ENCODE data around the gene VWCE.
A peak's percentile ranks its signal among the peaks of the same experiment; 100 is the strongest.
"Not testable (repeated sequence)": the region's sequence is repeated elsewhere in the genome, so short reads cannot be mapped to it uniquely, and the experiment has no call there.

VWCE gene

DNA sequence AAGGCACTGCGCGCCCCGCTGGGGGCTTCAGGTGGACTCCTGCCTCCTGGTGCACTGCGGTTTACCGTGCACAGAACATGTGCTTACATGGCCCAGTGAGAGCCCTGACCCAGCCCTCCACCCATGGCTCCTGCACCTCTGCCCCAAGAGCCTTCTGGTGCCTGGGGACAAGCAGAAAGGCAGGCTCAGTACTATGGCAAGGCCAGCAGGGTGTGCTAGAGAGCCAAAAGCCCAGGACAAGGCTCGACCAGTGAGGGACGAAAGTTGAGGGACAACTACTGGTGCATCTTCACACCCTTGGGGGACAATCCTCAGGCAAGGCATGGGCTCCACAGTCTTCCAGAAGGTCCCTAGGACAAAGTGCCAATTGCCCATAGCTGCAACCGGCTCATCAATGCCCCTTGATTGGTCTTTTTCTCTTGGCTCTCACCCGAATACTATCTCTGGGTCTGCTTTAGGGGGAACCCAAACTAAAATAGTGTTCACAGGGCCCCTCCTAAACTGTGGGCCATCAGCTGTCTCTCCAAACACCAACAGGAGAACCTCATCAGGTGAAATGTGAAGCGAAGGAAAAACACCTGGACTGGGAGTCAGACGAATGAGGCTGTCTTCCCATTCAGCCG, 40.6 kb downstream of the VWCE start:
- FAIRE-seq (no peak), DNase-seq (ENCODE audit: insufficient read length, low spot score) (peak; percentile 87)
- TF ChIP-seq, protein P1, sequence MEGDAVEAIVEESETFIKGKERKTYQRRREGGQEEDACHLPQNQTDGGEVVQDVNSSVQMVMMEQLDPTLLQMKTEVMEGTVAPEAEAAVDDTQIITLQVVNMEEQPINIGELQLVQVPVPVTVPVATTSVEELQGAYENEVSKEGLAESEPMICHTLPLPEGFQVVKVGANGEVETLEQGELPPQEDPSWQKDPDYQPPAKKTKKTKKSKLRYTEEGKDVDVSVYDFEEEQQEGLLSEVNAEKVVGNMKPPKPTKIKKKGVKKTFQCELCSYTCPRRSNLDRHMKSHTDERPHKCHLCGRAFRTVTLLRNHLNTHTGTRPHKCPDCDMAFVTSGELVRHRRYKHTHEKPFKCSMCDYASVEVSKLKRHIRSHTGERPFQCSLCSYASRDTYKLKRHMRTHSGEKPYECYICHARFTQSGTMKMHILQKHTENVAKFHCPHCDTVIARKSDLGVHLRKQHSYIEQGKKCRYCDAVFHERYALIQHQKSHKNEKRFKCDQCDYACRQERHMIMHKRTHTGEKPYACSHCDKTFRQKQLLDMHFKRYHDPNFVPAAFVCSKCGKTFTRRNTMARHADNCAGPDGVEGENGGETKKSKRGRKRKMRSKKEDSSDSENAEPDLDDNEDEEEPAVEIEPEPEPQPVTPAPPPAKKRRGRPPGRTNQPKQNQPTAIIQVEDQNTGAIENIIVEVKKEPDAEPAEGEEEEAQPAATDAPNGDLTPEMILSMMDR (IDR thresholded peaks at IDR 0.05; ENCODE audit: insufficient read depth, missing control alignments): peak; percentile 89

DNA sequence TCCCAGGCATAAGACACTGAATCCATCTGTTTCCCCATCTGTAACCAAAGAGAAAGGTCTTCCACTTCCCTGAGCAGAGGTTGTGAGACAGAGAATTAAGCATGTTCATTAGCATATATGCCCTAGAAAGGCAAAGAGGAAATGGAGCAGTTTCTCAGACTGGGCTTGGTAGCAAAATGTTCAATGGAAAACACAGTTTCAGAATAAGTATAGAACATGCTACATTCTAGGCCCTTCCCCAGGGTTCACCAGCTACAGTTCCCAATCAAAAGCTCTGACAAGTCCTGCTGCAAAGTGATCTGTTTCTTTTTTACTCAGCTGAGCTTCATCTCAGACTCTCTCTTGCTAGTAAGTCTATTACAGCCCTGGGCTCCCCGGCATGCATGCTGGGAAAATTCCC, 42.8 kb downstream of the VWCE start:
- not testable (repeated sequence) for DNase-seq (ENCODE audit: insufficient read length, low spot score); FAIRE-seq

DNA sequence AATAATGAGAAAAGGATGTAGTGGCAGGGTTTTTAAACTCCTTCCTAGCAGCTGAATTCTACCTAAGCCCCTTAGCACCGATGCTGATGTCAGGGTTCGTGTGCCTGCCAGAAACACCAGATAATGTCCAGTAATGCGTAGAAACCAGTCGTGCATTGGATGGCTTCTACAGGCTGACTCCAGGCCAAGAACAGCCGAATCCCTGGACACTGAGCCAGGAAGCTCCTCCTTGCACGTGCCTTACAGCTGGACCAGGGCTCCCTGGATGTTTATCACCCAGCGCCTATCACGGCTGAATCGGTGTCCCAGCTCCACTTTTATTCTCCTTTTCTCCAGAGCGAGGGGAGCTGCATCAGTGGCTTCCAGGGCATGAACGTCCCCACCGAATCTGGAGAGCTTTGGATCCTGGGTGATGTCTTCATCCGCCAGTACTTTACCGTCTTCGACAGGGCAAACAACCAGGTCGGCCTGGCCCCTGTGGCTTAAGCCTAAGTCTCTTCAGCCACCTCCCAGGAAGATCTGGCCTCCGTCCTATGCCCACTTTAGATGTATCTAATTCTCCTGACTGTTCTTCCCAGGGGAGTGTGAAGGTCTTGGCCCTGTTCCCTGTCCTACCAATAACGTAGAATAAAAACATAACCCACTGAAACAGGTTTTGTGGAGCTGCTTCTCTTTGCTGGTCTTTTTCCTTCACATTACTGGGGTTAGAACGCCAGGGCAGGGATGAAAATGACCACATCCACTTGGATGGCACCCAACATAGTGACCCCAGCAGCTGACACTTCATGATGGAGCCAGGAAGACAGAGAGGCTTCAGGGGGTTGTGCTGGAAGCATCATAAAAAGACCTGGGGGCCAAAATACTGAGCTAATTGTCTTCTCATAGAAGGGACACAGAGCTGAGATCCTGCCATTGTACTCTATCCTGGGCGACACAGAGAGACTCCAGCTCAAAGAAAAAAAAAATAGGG, 44.0 kb downstream of the VWCE start:
- not testable (repeated sequence) for FAIRE-seq; DNase-seq (ENCODE audit: insufficient read length, low spot score)

DNA sequence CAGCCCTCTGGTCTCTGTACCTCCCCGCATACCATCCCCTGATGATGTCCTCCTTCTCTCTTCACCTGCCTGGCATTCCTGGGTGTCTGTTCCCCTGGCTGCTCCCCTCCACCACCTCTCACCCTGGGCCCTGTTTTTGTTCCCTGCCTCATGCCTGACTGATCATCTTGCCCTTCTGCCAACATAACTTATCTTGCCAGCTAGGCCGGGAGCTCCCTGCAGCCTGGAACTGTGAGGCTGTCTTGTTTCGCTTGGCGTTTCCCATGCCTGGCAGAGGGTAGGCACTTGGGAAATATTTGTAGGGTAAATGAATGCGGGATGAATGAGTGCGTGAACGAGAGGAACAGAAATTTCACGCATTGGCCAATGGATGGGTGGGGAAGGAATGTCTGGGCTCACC, 45.9 kb downstream of the VWCE start:
- DNase-seq (ENCODE audit: insufficient read length, low spot score); FAIRE-seq: not testable (repeated sequence)

DNA sequence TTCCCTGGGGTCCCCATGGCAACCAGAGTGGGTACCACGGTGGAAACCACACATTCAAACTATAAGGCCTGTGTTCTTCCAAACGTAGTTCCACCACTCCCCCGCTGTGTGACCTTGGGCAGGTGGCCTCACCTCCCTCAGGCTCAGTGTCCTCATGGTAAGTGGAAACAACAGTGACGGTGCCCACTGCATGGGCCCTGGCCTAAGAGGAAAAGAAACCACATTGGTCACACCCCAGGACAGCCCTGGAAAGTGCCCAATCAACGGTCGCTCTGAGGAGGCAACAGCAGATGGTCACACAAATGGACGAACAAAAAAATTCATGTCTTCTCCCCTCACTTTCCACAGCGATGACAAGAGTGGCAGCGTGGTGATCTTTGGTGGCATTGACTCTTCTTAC, 47.0 kb downstream of the VWCE start:
- DNase-seq (ENCODE audit: insufficient read length, low spot score); FAIRE-seq: not testable (repeated sequence)

DNA sequence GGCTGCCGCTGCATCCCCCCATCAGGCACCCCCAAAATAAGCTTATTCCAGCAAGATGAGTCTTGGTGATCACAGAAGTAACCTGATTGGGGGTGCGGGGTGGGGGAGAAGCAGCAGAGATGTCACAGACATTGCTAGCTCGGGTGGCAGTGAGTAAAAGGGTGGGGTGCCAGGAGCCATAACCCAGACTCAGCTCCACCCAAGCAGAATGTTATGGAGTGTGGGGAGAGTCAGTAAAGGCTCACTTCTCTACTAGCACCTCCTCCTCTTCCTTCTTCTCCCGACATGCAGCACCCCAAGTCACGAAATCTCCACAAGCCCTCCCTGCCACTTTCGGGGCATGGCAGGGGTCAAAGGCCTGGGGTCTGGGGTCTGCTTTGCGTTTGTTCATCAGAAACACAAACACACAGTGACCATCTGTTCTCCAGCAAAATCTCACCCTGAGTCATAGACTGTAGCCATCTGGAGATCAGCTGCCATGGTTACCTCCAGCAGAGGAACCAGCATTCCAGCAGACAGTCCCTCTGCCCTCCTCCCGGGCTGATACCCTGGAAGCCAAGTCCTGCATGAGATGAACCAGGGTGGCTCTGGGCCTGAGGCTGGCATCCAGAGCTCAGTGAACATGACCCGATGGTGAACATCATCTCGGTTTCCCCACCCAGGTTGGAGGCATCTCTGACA, 49.7 kb downstream of the VWCE start:
- FAIRE-seq; DNase-seq (ENCODE audit: insufficient read length, low spot score): not testable (repeated sequence)

DNA sequence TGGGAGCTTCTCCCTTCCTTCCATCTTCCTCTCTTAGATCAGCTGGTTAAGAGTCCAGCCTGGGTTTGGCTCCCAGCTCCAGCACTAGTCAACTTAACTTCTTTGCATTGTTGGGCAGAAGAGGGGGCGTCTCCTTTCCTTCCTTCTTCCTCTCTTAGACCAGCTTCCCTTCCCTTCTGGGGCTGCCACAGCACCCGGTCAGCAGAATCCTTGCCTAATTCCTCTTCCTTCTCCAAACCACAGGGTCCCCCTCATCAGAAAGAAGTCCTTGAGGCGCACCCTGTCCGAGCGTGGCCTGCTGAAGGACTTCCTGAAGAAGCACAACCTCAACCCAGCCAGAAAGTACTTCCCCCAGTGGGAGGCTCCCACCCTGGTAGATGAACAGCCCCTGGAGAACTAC, 53.6 kb downstream of the VWCE start:
- not testable (repeated sequence) for DNase-seq (ENCODE audit: insufficient read length, low spot score); FAIRE-seq

DNA sequence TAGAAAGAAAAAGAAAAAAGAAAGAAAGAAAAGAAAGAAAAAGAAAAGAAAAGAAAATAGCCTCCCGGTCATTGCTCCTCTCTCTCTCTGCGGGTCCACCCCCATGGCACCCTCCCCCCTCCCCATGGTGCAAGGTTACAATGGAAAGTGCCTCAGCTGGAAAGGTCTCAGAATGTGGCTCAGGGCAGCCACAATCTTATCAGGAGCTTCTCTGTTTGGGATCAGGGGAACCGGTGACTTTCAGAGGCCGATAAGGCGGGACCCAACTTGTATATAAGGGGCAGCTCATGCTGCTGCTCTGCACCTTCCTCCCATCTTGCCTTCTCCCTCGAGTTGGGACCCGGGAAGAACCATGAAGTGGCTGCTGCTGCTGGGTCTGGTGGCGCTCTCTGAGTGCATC, 54.2 kb downstream of the VWCE start, which contains the start of gene PGA5:
TSS of gene PGA5 (plus strand) at position 301 of the 400 bp plus-strand sequence. CDS start at position 353, 52 bp downstream.
- FAIRE-seq; DNase-seq (ENCODE audit: insufficient read length, low spot score): not testable (repeated sequence)

DNA sequence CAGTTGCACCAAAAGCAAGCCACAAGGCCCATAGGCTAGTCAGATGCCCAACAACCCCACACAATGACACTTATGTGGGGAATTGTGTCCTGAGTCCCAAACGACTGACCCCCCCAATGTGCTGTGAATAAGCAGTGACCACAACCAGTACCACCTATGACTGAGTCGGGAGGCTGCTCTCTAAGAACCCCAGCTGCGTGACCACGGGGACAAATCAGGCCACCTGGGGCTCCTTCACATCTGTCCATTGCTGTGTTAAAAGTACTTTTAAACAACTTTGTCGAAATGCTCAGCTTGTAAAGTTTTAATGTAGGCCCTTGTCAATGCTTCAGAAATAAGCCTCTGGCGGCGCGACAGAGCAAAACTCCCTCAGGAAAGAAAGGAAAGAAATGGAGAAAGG, 54.8 kb downstream of the VWCE start:
- FAIRE-seq; DNase-seq (ENCODE audit: insufficient read length, low spot score): not testable (repeated sequence)

DNA sequence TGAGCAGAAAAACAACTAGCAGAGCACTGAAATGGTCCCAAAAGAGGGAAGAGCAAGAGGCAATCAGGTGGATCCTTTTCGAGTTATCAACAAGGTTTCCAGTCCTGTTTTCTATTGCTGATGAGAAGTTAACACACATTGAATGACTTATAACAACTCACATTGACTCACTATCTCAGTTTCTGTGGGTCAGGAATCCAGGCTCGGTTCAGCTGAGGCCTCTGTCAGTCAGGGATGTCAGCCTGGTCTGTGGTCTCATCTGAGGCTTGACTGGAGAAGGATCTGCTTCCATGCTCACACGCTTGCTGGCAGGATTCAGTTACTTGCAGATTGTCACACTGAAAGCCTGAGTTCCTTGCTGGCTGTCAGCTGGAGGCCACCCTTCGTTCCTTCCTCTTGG, 58.0 kb downstream of the VWCE start:
- FAIRE-seq; DNase-seq (ENCODE audit: insufficient read length, low spot score): not testable (repeated sequence)

DNA sequence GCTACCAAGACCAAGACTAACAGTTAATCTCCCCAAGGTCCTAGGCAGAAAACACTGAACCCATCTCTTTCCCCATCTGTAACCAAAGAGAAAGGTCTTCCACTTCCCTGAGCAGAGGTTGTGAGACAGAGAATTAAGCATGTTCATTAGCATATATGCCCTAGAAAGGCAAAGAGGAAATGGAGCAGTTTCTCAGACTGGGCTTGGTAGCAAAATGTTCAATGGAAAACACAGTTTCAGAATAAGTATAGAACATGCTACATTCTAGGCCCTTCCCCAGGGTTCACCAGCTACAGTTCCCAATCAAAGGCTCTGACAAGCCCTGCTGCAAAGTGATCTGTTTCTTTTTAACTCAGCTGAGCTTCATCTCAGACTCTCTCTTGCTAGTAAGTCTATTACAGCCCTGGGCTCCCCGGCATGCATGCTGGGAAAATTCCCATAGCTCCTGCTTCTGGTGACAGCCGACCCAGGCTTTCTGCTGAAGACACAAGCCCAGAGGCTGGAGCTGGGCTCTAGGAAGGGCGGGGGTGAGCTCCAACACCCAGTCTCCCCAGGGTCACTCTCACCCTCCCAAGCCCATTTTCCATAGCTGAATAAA, 62.5 kb downstream of the VWCE start:
- FAIRE-seq: not testable (repeated sequence)

DNA sequence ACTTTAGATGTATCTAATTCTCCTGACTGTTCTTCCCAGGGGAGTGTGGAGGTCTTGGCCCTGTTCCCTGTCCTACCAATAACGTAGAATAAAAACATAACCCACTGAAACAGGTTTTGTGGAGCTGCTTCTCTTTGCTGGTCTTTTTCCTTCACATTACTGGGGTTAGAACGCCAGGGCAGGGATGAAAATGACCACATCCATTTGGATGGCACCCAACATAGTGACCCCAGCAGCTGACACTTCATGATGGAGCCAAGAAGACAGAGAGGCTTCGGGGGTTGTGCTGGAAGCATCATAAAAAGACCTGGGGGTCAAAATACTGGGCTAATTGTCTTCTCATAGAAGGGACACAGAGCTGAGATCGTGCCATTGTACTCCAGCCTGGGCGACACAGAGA, 63.5 kb downstream of the VWCE start:
- FAIRE-seq: not testable (repeated sequence)

More for the DNA sequence above, 62.5 kb downstream of the VWCE start:
- DNase-seq (ENCODE audit: insufficient read length, low spot score): not testable (repeated sequence)

DNA sequence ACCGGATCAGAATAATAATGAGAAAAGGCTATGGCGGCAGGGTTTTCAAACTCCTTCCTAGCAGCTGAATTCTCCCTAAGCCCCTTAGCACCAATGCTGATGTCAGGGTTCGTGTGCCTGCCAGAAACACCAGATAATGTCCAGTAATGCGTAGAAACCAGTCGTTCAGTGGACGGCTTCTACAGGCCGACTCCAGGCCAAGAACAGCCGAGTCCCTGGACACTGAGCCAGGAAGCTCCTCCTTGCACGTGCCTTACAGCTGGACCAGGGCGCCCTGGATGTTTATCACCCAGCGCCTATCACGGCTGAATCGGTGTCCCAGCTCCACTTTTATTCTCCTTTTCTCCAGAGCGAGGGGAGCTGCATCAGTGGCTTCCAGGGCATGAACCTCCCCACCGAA, 64.1 kb downstream of the VWCE start:
- FAIRE-seq; DNase-seq (ENCODE audit: insufficient read length, low spot score): not testable (repeated sequence)

More for the DNA sequence above, 63.5 kb downstream of the VWCE start:
- DNase-seq (ENCODE audit: insufficient read length, low spot score): not testable (repeated sequence)

DNA sequence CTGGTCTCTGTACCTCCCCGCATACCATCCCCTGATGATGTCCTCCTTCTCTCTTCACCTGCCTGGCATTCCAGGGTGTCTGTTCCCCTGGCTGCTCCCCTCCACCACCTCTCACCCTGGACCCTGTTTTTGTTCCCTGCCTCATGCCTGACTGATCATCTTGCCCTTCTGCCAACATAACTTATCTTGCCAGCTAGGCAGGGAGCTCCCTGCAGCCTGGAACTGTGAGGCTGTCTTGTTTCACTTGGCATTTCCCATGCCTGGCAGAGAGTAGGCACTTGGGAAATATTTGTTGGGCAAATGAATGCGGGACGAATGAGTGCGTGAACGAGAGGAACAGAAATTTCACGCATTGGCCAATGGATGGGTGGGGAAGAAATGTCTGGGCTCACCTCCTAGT, 65.7 kb downstream of the VWCE start:
- not testable (repeated sequence) for FAIRE-seq; DNase-seq (ENCODE audit: insufficient read length, low spot score)

DNA sequence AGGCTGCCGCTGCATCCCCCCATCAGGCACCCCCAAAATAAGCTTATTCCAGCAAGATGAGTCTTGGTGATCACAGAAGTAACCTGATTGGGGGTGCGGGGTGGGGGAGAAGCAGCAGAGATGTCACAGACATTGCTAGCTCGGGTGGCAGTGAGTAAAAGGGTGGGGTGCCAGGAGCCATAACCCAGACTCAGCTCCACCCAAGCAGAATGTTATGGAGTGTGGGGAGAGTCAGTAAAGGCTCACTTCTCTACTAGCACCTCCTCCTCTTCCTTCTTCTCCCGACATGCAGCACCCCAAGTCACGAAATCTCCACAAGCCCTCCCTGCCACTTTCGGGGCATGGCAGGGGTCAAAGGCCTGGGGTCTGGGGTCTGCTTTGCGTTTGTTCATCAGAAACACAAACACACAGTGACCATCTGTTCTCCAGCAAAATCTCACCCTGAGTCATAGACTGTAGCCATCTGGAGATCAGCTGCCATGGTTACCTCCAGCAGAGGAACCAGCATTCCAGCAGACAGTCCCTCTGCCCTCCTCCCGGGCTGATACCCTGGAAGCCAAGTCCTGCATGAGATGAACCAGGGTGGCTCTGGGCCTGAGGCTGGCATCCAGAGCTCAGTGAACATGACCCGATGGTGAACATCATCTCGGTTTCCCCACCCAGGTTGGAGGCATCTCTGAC, 68.5 kb downstream of the VWCE start:
- FAIRE-seq; DNase-seq (ENCODE audit: insufficient read length, low spot score): not testable (repeated sequence)

DNA sequence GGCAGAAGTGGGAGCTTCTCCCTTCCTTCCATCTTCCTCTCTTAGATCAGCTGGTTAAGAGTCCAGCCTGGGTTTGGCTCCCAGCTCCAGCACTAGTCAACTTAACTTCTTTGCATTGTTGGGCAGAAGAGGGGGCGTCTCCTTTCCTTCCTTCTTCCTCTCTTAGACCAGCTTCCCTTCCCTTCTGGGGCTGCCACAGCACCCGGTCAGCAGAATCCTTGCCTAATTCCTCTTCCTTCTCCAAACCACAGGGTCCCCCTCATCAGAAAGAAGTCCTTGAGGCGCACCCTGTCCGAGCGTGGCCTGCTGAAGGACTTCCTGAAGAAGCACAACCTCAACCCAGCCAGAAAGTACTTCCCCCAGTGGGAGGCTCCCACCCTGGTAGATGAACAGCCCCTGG, 72.4 kb downstream of the VWCE start:
- not testable (repeated sequence) for FAIRE-seq; DNase-seq (ENCODE audit: insufficient read length, low spot score)

DNA sequence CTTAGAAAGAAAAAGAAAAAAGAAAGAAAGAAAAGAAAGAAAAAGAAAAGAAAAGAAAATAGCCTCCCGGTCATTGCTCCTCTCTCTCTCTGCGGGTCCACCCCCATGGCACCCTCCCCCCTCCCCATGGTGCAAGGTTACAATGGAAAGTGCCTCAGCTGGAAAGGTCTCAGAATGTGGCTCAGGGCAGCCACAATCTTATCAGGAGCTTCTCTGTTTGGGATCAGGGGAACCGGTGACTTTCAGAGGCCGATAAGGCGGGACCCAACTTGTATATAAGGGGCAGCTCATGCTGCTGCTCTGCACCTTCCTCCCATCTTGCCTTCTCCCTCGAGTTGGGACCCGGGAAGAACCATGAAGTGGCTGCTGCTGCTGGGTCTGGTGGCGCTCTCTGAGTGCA, 73.1 kb downstream of the VWCE start, which contains the start of gene PGA4:
TSS of gene PGA4 (plus strand) at position 301 of the 400 bp plus-strand sequence. CDS start at position 355, 54 bp downstream.
- not testable (repeated sequence) for FAIRE-seq; DNase-seq (ENCODE audit: insufficient read length, low spot score)

DNA sequence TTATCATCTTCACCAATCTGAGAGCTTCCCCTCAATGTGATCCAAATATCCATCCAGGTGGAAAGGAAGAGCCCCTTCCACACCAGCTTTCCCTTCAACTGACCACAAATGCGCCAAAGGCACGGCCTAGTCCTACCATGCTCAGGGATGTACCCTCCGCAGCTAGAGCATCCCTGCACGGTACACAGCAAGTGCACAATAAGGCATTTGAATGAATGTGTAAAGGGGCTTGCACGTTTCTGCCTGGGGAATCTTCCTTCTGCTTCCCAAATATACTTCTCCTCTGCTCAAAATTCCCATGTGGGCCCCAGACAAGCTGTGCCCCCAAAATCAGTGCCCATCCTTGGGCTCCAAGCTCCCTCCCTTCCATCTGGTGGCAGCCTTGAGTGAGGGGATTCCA, 76.1 kb downstream of the VWCE start:
- FAIRE-seq; DNase-seq (ENCODE audit: insufficient read length, low spot score): not testable (repeated sequence)
